H9 (cell line): ENCODE results near the gene DLK2. TPM values are rescaled to one million over a fixed set of nuclear protein-coding genes. Genes with fewer than 3 reads are reported as not detected.

Experiments
- DNase-seq: peaks from one replicate; pipeline ENCODE4 v3.0.0-alpha.2; 2017
- H2AFZ ChIP-seq: one replicate; pipeline ENCODE4 v1.6.1; 2013; ENCODE audit warnings: mild to moderate bottlenecking, low read length, control low read depth, moderate library complexity
- H2AK5ac ChIP-seq: 2 replicates; pipeline ENCODE4 v1.6.1; 2013; ENCODE audit warnings: low read length, control low read depth, mixed read lengths; ENCODE audit not compliant: insufficient read length
- H2BK120ac ChIP-seq: one replicate; pipeline ENCODE4 v1.6.1; 2013; ENCODE audit warnings: low read depth, mild to moderate bottlenecking, low read length, control low read depth, inconsistent platforms; ENCODE audit not compliant: poor library complexity, severe bottlenecking
- H2BK12ac ChIP-seq: 2 replicates; pipeline ENCODE4 v1.6.1; 2013; ENCODE audit warnings: low read length, control low read depth, mixed read lengths, low read depth; ENCODE audit not compliant: insufficient read length
- H2BK15ac ChIP-seq: 2 replicates; pipeline ENCODE4 v1.6.1; 2013; ENCODE audit warnings: low read depth, low read length, control low read depth
- H2BK20ac ChIP-seq: one replicate; pipeline ENCODE4 v1.6.1; 2013; ENCODE audit warnings: low read depth, mild to moderate bottlenecking, low read length, control low read depth, inconsistent platforms; ENCODE audit not compliant: poor library complexity, severe bottlenecking
- H2BK5ac ChIP-seq: 2 replicates; pipeline ENCODE4 v1.6.1; 2013; ENCODE audit warnings: low read length, control low read depth, mixed read lengths; ENCODE audit not compliant: insufficient read length
- H3K14ac ChIP-seq: 2 replicates; pipeline ENCODE4 v1.6.1; 2013; ENCODE audit warnings: low read length, control low read depth; ENCODE audit not compliant: insufficient read depth
- H3K18ac ChIP-seq: 2 replicates; pipeline ENCODE4 v1.6.1; 2013; ENCODE audit warnings: low read depth, mild to moderate bottlenecking, mixed read lengths, low read length, control low read depth; ENCODE audit not compliant: insufficient read length
- H3K23ac ChIP-seq: 2 replicates; pipeline ENCODE4 v1.6.1; 2013; ENCODE audit warnings: low read length, control low read depth, mixed read lengths, low read depth; ENCODE audit not compliant: insufficient read length
- H3K23me2 ChIP-seq: 2 replicates; pipeline ENCODE4 v1.6.1; 2013; ENCODE audit warnings: low read depth, mild to moderate bottlenecking, mixed read lengths, low read length, control low read depth; ENCODE audit not compliant: insufficient read length, poor library complexity, severe bottlenecking
- H3K27ac ChIP-seq: 2 replicates; pipeline ENCODE4 v1.5.1; 2013; ENCODE audit warnings: low read length, control low read depth, mixed read lengths, low read depth; ENCODE audit not compliant: insufficient read length
- H3K27me3 ChIP-seq: 2 replicates; pipeline ENCODE4 v1.6.1; 2013; ENCODE audit warnings: low read length, control low read depth, inconsistent platforms; ENCODE audit not compliant: insufficient read depth
- H3K4ac ChIP-seq: 2 replicates; pipeline ENCODE4 v1.6.1; 2013; ENCODE audit warnings: low read depth, mild to moderate bottlenecking, control low read depth, inconsistent platforms, low read length, moderate library complexity
- H3K4me1 ChIP-seq: 2 replicates; pipeline ENCODE4 v1.6.1; 2013; ENCODE audit warnings: low read length, control low read depth, inconsistent platforms; ENCODE audit not compliant: insufficient read depth
- H3K4me2 ChIP-seq: 2 replicates; pipeline ENCODE4 v1.6.1; 2013; ENCODE audit warnings: low read length, control low read depth, mixed read lengths; ENCODE audit not compliant: insufficient read length, insufficient read depth
- H3K56ac ChIP-seq: 2 replicates; pipeline ENCODE4 v1.6.1; 2013; ENCODE audit warnings: low read depth, mild to moderate bottlenecking, mixed read lengths, low read length, control low read depth; ENCODE audit not compliant: insufficient read length
- H3K79me1 ChIP-seq: 2 replicates; pipeline ENCODE4 v1.6.1; 2013; ENCODE audit warnings: low read depth, mild to moderate bottlenecking, moderate library complexity, low read length, control low read depth, inconsistent platforms; ENCODE audit not compliant: insufficient read depth, poor library complexity, severe bottlenecking
- H3K79me2 ChIP-seq: 2 replicates; pipeline ENCODE4 v1.6.1; 2013; ENCODE audit warnings: low read length, control low read depth, inconsistent platforms; ENCODE audit not compliant: insufficient read depth
- H3K9ac ChIP-seq: 2 replicates; pipeline ENCODE4 v1.6.1; 2013; ENCODE audit warnings: low read length, control low read depth, mixed read lengths; ENCODE audit not compliant: insufficient read length; ENCODE audit errors: extremely low read depth
- H3K9me3 ChIP-seq: one replicate; pipeline ENCODE4 v1.6.1; 2013; ENCODE audit warnings: low read depth, low read length, inconsistent platforms; ENCODE audit not compliant: control insufficient read depth
- H3T11ph ChIP-seq: one replicate; pipeline ENCODE4 v1.6.1; 2013; ENCODE audit warnings: mild to moderate bottlenecking, low read length, control low read depth, inconsistent platforms
- H4K20me1 ChIP-seq: one replicate; pipeline ENCODE4 v1.6.1; 2013; ENCODE audit not compliant: control insufficient read depth, insufficient read length, insufficient read depth
- H4K5ac ChIP-seq: 2 replicates; pipeline ENCODE4 v1.6.1; 2013; ENCODE audit warnings: low read depth, mild to moderate bottlenecking, mixed read lengths, low read length, control low read depth; ENCODE audit not compliant: insufficient read length
- H4K8ac ChIP-seq: replicated peaks from 2 replicates; pipeline ENCODE4 v1.6.1; 2013; ENCODE audit warnings: low read length, control low read depth, mixed read lengths, low read depth; ENCODE audit not compliant: insufficient read length
- H4K91ac ChIP-seq: 2 replicates; pipeline ENCODE4 v1.6.1; 2013; ENCODE audit warnings: low read depth, mild to moderate bottlenecking, moderate library complexity, mixed read lengths, low read length, control low read depth; ENCODE audit not compliant: insufficient read length
- H3K27ac Mint-ChIP-seq, 3 experiments: 2 replicates in 2 of 3; 3 replicates in 1 of 3; pipeline ENCODE4 v1.8.0; 2020 to 2021; ENCODE audit warnings: mixed read lengths in 3 of 3, mild to moderate bottlenecking in 1 of 3, moderate library complexity in 1 of 3
- H3K27me3 Mint-ChIP-seq: 2 replicates; pipeline ENCODE4 v1.8.0; 2021; ENCODE audit warnings: low read depth, mild to moderate bottlenecking, moderate library complexity, mixed read lengths
- H3K36me3 Mint-ChIP-seq, 3 experiments: 2 replicates in 2 of 3; 3 replicates in 1 of 3; pipeline ENCODE4 v1.8.0; 2020 to 2021; ENCODE audit warnings: low read depth in 3 of 3, mixed read lengths in 3 of 3; ENCODE audit not compliant: insufficient read depth in 1 of 3
- H3K4me1 Mint-ChIP-seq, 2 experiments: 2 replicates each; pipeline ENCODE4 v1.8.0; 2020; ENCODE audit warnings: mixed read lengths in 2 of 2
- H3K4me3 Mint-ChIP-seq, 2 experiments: 2 replicates in 1 of 2; 3 replicates in 1 of 2; pipeline ENCODE4 v1.8.0; 2020 to 2021; ENCODE audit warnings: mild to moderate bottlenecking in 2 of 2, mixed read lengths in 2 of 2, moderate library complexity in 1 of 2
- H3K9me3 Mint-ChIP-seq, 2 experiments: 2 replicates in 1 of 2; 3 replicates in 1 of 2; pipeline ENCODE4 v1.8.0; 2020; ENCODE audit warnings: mild to moderate bottlenecking in 2 of 2, mixed read lengths in 2 of 2, moderate library complexity in 1 of 2
- WGBS: extraction: QIAGEN DNeasy Blood & Tissue Kit; methylation state at CpG from one replicate; pipeline ENCODE4 v1.1.7; 2013; ENCODE audit warnings: missing lambda C conversion rate, low lambda C conversion rate, mixed read lengths; ENCODE audit not compliant: insufficient read length; ENCODE audit errors: extremely low coverage; 5-methylcytosine and 5-hydroxymethylcytosine counted together
- total RNA-seq: library from RNA; stranded (reverse); gene quantifications from 2 replicates; pipeline ENCODE4 v1.2.1, GENCODE V29; 2021
- TF ChIP-seq, protein P1 (sequence below): fragments of 200-600 bp; sonication (generic); conservative IDR thresholded peaks from 3 replicates; pipeline ENCODE4 v1.8.0; 2021; ENCODE audit warnings: antibody characterized with exemption, mild to moderate bottlenecking

The DLK2 gene
- total RNA-seq, 1 experiment from 2014 or later: 0.96 TPM

- no peak overlapping the region for H2AFZ ChIP-seq
- no peak overlapping the region for H3K27ac ChIP-seq
- H3K4me2 ChIP-seq: no peak overlapping the region
- DNase-seq: no peak
- no peaks in the 10 kb centered on the region for H4K20me1 ChIP-seq
- no peak overlapping the region for H2BK12ac ChIP-seq
- H2AK5ac ChIP-seq: no peak overlapping the region
- no peaks in the 10 kb centered on the region for H3K9me3 ChIP-seq
- no peak overlapping the region for H3K4ac ChIP-seq
- H4K5ac ChIP-seq: no peak overlapping the region
- WGBS: no CpG with 5 or more reads among the region's 15 CpGs
- Mint-ChIP-seq H3K27me3 (no peaks in the 10 kb centered on the region), H3K27ac (peak overlapping the region in 2 of 3 experiments; percentile 65 to 66; a peak in 3 of 7 replicates), H3K9me3 (no peaks in the 10 kb centered on the region), H3K4me3 (no peak overlapping the region), H3K36me3 (peaks cover 0 to 18% (median 2%) of the 10 kb centered on the region in 3 experiments; a peak in 5 of 7 replicates), H3K4me1 (no peaks in the 10 kb centered on the region)
- no peak overlapping the region for H3K23ac ChIP-seq
- TF ChIP-seq, protein P1, sequence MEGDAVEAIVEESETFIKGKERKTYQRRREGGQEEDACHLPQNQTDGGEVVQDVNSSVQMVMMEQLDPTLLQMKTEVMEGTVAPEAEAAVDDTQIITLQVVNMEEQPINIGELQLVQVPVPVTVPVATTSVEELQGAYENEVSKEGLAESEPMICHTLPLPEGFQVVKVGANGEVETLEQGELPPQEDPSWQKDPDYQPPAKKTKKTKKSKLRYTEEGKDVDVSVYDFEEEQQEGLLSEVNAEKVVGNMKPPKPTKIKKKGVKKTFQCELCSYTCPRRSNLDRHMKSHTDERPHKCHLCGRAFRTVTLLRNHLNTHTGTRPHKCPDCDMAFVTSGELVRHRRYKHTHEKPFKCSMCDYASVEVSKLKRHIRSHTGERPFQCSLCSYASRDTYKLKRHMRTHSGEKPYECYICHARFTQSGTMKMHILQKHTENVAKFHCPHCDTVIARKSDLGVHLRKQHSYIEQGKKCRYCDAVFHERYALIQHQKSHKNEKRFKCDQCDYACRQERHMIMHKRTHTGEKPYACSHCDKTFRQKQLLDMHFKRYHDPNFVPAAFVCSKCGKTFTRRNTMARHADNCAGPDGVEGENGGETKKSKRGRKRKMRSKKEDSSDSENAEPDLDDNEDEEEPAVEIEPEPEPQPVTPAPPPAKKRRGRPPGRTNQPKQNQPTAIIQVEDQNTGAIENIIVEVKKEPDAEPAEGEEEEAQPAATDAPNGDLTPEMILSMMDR: no peak
- H4K91ac ChIP-seq: no peak overlapping the region
- H3K18ac ChIP-seq: no peak overlapping the region
- no peaks in the 10 kb centered on the region for H3K4me1 ChIP-seq
- no peak overlapping the region for H2BK15ac ChIP-seq
- no peak overlapping the region for H3K14ac ChIP-seq
- no peak overlapping the region for H2BK20ac ChIP-seq
- no peak overlapping the region for H4K8ac ChIP-seq
- H3K9ac ChIP-seq: no peak overlapping the region
- no peak overlapping the region for H2BK5ac ChIP-seq
- H3T11ph ChIP-seq: no peak overlapping the region
- H3K79me1 ChIP-seq: no peaks in the 10 kb centered on the region
- H2BK120ac ChIP-seq: no peak overlapping the region
- no peaks in the 10 kb centered on the region for H3K23me2 ChIP-seq
- H3K27me3 ChIP-seq: no peaks in the 10 kb centered on the region
- no peaks in the 10 kb centered on the region for H3K79me2 ChIP-seq
- H3K56ac ChIP-seq: no peak overlapping the region
Measured at GRCh38 chr6:43434001-43434840, 21.1 kb downstream of the DLK2 start.
